Measurements from ENCODE around the gene PFN4. TPM values are rescaled to one million over a fixed set of nuclear protein-coding genes. Genes with fewer than 3 reads are reported as not detected.

Gene PFN4
- total and polyA plus RNA-seq, 12 donors, result 0.28 to 2.3 (median 0.78) TPM; not detected in 2

- 21 to 50% methylated on average over 2 of the region's 2 CpGs for WGBS, 2 donors
- H3K4me1 ChIP-seq, result peaks cover 0 to 2% (median 0%) of the 10 kb centered on the region in 9 donors
These were observed 17.3 kb downstream of the PFN4 start for GRCh38 chr2:24105816-24106215.

DNA sequence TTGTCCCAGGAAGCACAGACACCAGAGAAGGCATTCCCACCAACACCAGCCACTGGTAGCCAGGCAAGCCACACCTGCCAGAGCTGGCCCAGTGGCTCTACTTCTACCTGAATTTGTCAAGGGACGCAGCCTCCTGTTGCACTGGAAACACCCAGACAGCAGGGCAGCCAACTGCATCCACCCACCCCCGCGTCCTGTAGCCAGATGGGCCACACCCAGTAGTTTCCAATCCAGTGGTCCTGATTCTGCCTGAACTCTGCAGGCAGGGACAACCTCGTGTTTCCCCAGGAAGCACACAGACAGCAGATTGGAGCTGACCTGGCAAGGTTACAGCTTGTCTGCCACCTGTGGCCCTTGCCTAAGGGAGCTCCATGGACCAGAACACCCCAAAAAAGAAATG, 18.2 kb downstream of the PFN4 start:
- no peak for TF ChIP-seq CTCF (IDR thresholded peaks at IDR 0.05)
- intact Hi-C loops (cut with DNase I), result no loop called here

More at GRCh38 chr2:24105816-24106215, 17.3 kb downstream of the PFN4 start:
- no peak for ATAC-seq
- H3K4me3 ChIP-seq, result no peak overlapping the region
- H3K9me3 ChIP-seq, result peaks cover 0 to 19% (median 0%) of the 10 kb centered on the region in 11 donors
- TF ChIP-seq CTCF (IDR thresholded peaks at IDR 0.05), result no peak
- no peaks in the 10 kb centered on the region for H3K27me3 ChIP-seq
- H3K36me3 ChIP-seq, result peaks cover 0 to 13% (median 0%) of the 10 kb centered on the region in 9 donors
- DNase-seq, result no peak
- intact Hi-C loops (cut with DNase I), result no loop called here
- no peak overlapping the region for H3K27ac ChIP-seq

DNA sequence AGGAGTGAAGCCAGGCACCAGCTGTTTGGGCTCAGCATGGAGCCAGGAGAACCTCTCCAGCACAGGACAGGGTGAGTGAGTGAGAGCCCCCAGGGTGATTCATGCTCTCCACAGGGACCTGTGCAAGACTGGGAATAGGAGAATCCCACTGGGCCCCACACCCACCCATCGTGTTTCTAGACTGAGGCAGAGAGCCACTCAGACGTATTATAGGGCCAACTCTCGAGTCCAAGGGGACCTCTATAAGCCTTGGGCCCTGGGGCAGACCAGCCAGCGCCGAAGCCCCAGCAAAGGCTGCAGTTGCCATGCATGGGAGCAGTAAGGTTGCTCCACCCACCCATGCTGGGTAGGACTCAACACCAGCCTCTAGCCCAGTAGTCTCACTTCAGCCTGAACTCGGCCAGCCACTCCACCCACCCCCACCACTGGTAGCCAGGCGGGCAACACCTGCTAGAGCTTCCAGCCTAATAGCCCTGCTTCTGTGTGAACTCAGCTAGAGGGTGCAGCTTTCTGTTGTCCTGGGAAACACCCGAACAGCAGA, 19.0 kb downstream of the PFN4 start:
- peaks cover 0 to 13% (median 0%) of the 10 kb centered on the region in 9 donors for H3K36me3 ChIP-seq
- H3K27ac ChIP-seq, result no peak overlapping the region
- no peak for ATAC-seq
- 94 to 97% methylated on average over 8 of the region's 8 CpGs for WGBS, 2 donors
- no peaks in the 10 kb centered on the region for H3K4me1 ChIP-seq
- peaks cover 0 to 23% (median 0%) of the 10 kb centered on the region in 11 donors for H3K9me3 ChIP-seq
- intact Hi-C loops (cut with DNase I), result no loop called here
- H3K4me3 ChIP-seq, result no peak overlapping the region
- no peaks in the 10 kb centered on the region for H3K27me3 ChIP-seq
- no peak for DNase-seq
- no peak for TF ChIP-seq CTCF (IDR thresholded peaks at IDR 0.05)

More for the DNA sequence above, 18.2 kb downstream of the PFN4 start:
- ATAC-seq (peak in 1 of 8 donors; percentile 31), DNase-seq (no peak)
- H3K36me3 ChIP-seq, result peaks cover 0 to 13% (median 0%) of the 10 kb centered on the region in 9 donors
- H3K4me1 ChIP-seq, result no peaks in the 10 kb centered on the region
- 57 to 65% methylated on average over 4 of the region's 4 CpGs for WGBS, 2 donors
- no peak overlapping the region for H3K27ac ChIP-seq
- peaks cover 0 to 22% (median 0%) of the 10 kb centered on the region in 11 donors for H3K9me3 ChIP-seq
- H3K27me3 ChIP-seq, result no peaks in the 10 kb centered on the region
- no peak overlapping the region for H3K4me3 ChIP-seq

DNA sequence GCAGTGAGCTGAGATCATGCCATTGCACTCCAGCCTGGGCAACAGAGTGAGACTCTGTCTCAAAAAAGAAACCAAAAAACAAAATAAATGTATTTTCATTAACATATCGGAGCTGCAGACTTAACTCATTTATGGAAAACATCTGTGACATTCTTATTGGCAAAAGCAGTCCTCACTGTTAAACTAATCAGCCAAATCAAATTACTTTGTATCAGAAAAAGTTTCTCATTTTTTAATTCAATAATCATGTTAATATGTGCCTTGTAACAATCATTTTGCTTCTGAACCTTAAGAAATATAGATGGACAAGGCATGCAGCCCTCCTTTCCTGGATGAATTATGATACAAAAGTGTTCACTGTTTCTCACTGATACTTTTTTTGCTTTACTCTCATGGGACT, 20.5 kb downstream of the PFN4 start:
- Histone ChIP-seq H3K36me3 (peaks cover 0 to 13% (median 0%) of the 10 kb centered on the region in 9 donors), H3K27ac (no peak overlapping the region), H3K27me3 (no peaks in the 10 kb centered on the region), H3K9me3 (peaks cover 0 to 19% (median 0%) of the 10 kb centered on the region in 11 donors), H3K4me3 (no peak overlapping the region), H3K4me1 (no peaks in the 10 kb centered on the region)
- DNase-seq (no peak), ATAC-seq (no peak)
- intact Hi-C loops (cut with DNase I), result no loop called here
- no peak for TF ChIP-seq CTCF (IDR thresholded peaks at IDR 0.05)
- WGBS, 2 donors, result 88 to 89% methylated on average over 1 of the region's 1 CpG

Measured in heart right ventricle (tissue), 16 donors.